Common myeloid progenitor, CD34-positive (primary cell): ENCODE data around the gene P2RX4.
A peak's percentile ranks its signal among the peaks of the same experiment; 100 is the strongest.

ENCODE experiments used
- CTCF ChIA-PET: fragments of 350-600 bp; sonication (Branson Sonifier 250); formaldehyde crosslinking; loops from one replicate; lab custom pipeline; 2021; ENCODE audit warnings: antibody characterized with exemption; lab: Charles Lee
- POLR2A ChIA-PET: fragments of 350-600 bp; sonication (Branson Sonifier 250); formaldehyde crosslinking; loops from one replicate; lab custom pipeline; 2021; ENCODE audit warnings: antibody characterized with exemption; lab: Charles Lee
- DNase-seq, 3 donors: peaks; one replicate each; pipeline versions ENCODE4 v3.0.0 to v3.0.0-alpha.2; 2013
- H3K27ac ChIP-seq, 2 experiments: 1 replicate in 1 of 2; 2 replicates in 1 of 2; pipeline ENCODE4 v1.7.0; 2013; ENCODE audit warnings: inconsistent platforms in 2 of 2, low read length in 2 of 2, mild to moderate bottlenecking in 2 of 2, low read depth in 1 of 2, moderate library complexity in 1 of 2; ENCODE audit not compliant: severe bottlenecking in 2 of 2, insufficient read depth in 1 of 2, poor library complexity in 1 of 2
- H3K27me3 ChIP-seq, 5 experiments: replicated peaks in 2 of 5; 1 replicate in 3 of 5; 2 replicates in 2 of 5; pipeline versions ENCODE4 v1.6.1 to v1.7.0; 2013; ENCODE audit warnings: low read length in 4 of 5, mild to moderate bottlenecking in 2 of 5, moderate library complexity in 2 of 5, inconsistent platforms in 1 of 5; ENCODE audit not compliant: insufficient read depth in 5 of 5, control insufficient read depth in 4 of 5
- H3K36me3 ChIP-seq, 4 experiments: 1 replicate in 2 of 4; 2 replicates in 2 of 4; pipeline versions ENCODE4 v1.6.1 to v1.7.0; 2013; ENCODE audit warnings: low read length in 3 of 4, control low read depth in 1 of 4, mild to moderate bottlenecking in 1 of 4; ENCODE audit not compliant: control insufficient read depth in 4 of 4, insufficient read depth in 4 of 4
- H3K4me1 ChIP-seq, 4 experiments: 1 replicate in 3 of 4; 2 replicates in 1 of 4; pipeline versions ENCODE4 v1.6.1 to v1.7.1; 2013; ENCODE audit warnings: low read length in 3 of 4, mild to moderate bottlenecking in 3 of 4, control low read depth in 1 of 4, inconsistent platforms in 1 of 4, moderate library complexity in 1 of 4; ENCODE audit not compliant: control insufficient read depth in 4 of 4, insufficient read depth in 4 of 4; ENCODE audit errors: control extremely low read depth in 1 of 4
- H3K4me3 ChIP-seq, 7 experiments: 1 replicate in 4 of 7; 2 replicates in 3 of 7; pipeline versions ENCODE4 v1.5.1 to v1.7.0; 2013; ENCODE audit warnings: mild to moderate bottlenecking in 7 of 7, low read length in 6 of 7, moderate library complexity in 6 of 7, inconsistent platforms in 2 of 7, low read depth in 2 of 7, control low read depth in 1 of 7; ENCODE audit not compliant: insufficient read depth in 4 of 7, control insufficient read depth in 1 of 7; ENCODE audit errors: extremely low read depth in 1 of 7
- H3K9me3 ChIP-seq, 5 experiments: 1 replicate in 4 of 5; 2 replicates in 1 of 5; pipeline versions ENCODE4 v1.6.1 to v1.7.1; 2013; ENCODE audit warnings: low read length in 4 of 5, mild to moderate bottlenecking in 2 of 5, inconsistent platforms in 1 of 5, low read depth in 1 of 5, moderate library complexity in 1 of 5; ENCODE audit not compliant: control insufficient read depth in 4 of 5, insufficient read depth in 2 of 5; ENCODE audit errors: control extremely low read depth in 1 of 5
- WGBS: methylation state at CpG from one replicate; pipeline ENCODE4 v1.1.5; 2013; ENCODE audit not compliant: insufficient coverage; 5-methylcytosine and 5-hydroxymethylcytosine counted together

P2RX4 gene

GRCh38 chr12:121264951-121265515, 55.1 kb downstream of the P2RX4 start:
- Histone ChIP-seq H3K36me3 (peaks cover 16 to 81% (median 49%) of the 10 kb centered on the region in 4 experiments), H3K27ac (no peak overlapping the region), H3K9me3 (no peaks in the 10 kb centered on the region), H3K4me1 (no peaks in the 10 kb centered on the region), H3K4me3 (no peak overlapping the region), H3K27me3 (no peaks in the 10 kb centered on the region)
- POLR2A ChIA-PET, result no interaction called here
- DNase-seq, result no peak
- 95% methylated on average over 9 of the region's 10 CpGs for WGBS
- CTCF ChIA-PET, result no interaction called here

- Histone ChIP-seq H3K27ac (no peak overlapping the region), H3K4me3 (no peak overlapping the region), H3K36me3 (peaks cover 21 to 68% (median 39%) of the 10 kb centered on the region in 4 experiments), H3K4me1 (no peaks in the 10 kb centered on the region), H3K27me3 (no peaks in the 10 kb centered on the region), H3K9me3 (no peaks in the 10 kb centered on the region)
- ChIA-PET POLR2A (no interaction called here), CTCF (interaction anchor here (0.6 to 1.0 kb wide), 2 partner anchors 11 to 149 kb away, joined by 3 read pairs; no protein-coding TSS in a partner anchor)
- no CpG with 5 or more reads among the region's 1 CpG for WGBS
- no peak for DNase-seq
Measured at GRCh38 chr12:121267822-121268221, 57.9 kb downstream of the P2RX4 start.

GRCh38 chr12:121273364-121273896, 63.5 kb downstream of the P2RX4 start:
- Histone ChIP-seq H3K4me3 (no peak overlapping the region), H3K9me3 (no peaks in the 10 kb centered on the region), H3K27ac (no peak overlapping the region), H3K36me3 (peaks cover 15 to 49% (median 38%) of the 10 kb centered on the region in 4 experiments), H3K4me1 (peaks cover 0 to 1% (median 0%) of the 10 kb centered on the region in 4 experiments), H3K27me3 (no peaks in the 10 kb centered on the region)
- over 99% methylated on average over 12 of the region's 14 CpGs for WGBS
- CTCF ChIA-PET, result interaction anchor here (1.2 kb wide), 1 partner anchor 14 kb away, joined by 3 read pairs; no protein-coding TSS in a partner anchor
- POLR2A ChIA-PET, result no interaction called here
- no peak for DNase-seq

GRCh38 chr12:121274036-121274763, 64.3 kb downstream of the P2RX4 start:
- no peak for DNase-seq
- H3K27ac ChIP-seq, result no peak overlapping the region
- H3K4me3 ChIP-seq, result no peak overlapping the region
- ChIA-PET CTCF (no interaction called here), POLR2A (no interaction called here)
- WGBS, result 99% methylated on average over 35 of the region's 35 CpGs
- no peaks in the 10 kb centered on the region for H3K27me3 ChIP-seq
- peaks cover 0 to 1% (median 0%) of the 10 kb centered on the region in 4 experiments for H3K4me1 ChIP-seq
- H3K9me3 ChIP-seq, result no peaks in the 10 kb centered on the region
- H3K36me3 ChIP-seq, result peaks cover 16 to 48% (median 35%) of the 10 kb centered on the region in 4 experiments

- H3K27me3 ChIP-seq, result no peaks in the 10 kb centered on the region
- no peak overlapping the region for H3K4me3 ChIP-seq
- POLR2A ChIA-PET, result no interaction called here
- 100% methylated on average over 3 of the region's 6 CpGs for WGBS
- H3K36me3 ChIP-seq, result peaks cover 10 to 39% (median 28%) of the 10 kb centered on the region in 4 experiments
- no peak for DNase-seq
- H3K4me1 ChIP-seq, result peaks cover 0 to 1% (median 0%) of the 10 kb centered on the region in 4 experiments
- no peak overlapping the region for H3K27ac ChIP-seq
- no peaks in the 10 kb centered on the region for H3K9me3 ChIP-seq
- CTCF ChIA-PET, result interaction anchor here (0.5 to 1.0 kb wide), 2 partner anchors 30 to 182 kb away, joined by 3 read pairs; no protein-coding TSS in a partner anchor
Measured at GRCh38 chr12:121277374-121277759, 67.4 kb downstream of the P2RX4 start.

- Histone ChIP-seq H3K36me3 (peaks cover 4 to 37% (median 26%) of the 10 kb centered on the region in 4 experiments), H3K9me3 (no peaks in the 10 kb centered on the region), H3K4me3 (no peak overlapping the region), H3K4me1 (peaks cover 0 to 1% (median 0%) of the 10 kb centered on the region in 4 experiments), H3K27me3 (no peaks in the 10 kb centered on the region), H3K27ac (no peak overlapping the region)
- ChIA-PET CTCF (no interaction called here), POLR2A (no interaction called here)
- peak in 2 of 3 donors; percentile 23 to 33 for DNase-seq
- 96% methylated on average over 15 of the region's 15 CpGs for WGBS
Measured at GRCh38 chr12:121278169-121279070, 68.5 kb downstream of the P2RX4 start.
